Smooth muscle cell of bladder (primary cell): ENCODE measurements around the gene ZNF385D. TPM values are rescaled to one million over a fixed set of nuclear protein-coding genes. Genes with fewer than 3 reads are reported as not detected.

Experiments used
- total RNA-seq: library from RNA; depleted of rRNA; stranded (reverse); fragments of >200 nt; gene quantifications from 2 replicates; pipeline ENCODE4 v1.2.3, GENCODE V29; 2014

ZNF385D gene, protein sequence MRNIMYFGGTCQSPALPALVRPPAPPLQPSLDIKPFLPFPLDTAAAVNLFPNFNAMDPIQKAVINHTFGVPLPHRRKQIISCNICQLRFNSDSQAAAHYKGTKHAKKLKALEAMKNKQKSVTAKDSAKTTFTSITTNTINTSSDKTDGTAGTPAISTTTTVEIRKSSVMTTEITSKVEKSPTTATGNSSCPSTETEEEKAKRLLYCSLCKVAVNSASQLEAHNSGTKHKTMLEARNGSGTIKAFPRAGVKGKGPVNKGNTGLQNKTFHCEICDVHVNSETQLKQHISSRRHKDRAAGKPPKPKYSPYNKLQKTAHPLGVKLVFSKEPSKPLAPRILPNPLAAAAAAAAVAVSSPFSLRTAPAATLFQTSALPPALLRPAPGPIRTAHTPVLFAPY
- 0.09 and 0.14 TPM in 2 replicates for total RNA-seq

DNA sequence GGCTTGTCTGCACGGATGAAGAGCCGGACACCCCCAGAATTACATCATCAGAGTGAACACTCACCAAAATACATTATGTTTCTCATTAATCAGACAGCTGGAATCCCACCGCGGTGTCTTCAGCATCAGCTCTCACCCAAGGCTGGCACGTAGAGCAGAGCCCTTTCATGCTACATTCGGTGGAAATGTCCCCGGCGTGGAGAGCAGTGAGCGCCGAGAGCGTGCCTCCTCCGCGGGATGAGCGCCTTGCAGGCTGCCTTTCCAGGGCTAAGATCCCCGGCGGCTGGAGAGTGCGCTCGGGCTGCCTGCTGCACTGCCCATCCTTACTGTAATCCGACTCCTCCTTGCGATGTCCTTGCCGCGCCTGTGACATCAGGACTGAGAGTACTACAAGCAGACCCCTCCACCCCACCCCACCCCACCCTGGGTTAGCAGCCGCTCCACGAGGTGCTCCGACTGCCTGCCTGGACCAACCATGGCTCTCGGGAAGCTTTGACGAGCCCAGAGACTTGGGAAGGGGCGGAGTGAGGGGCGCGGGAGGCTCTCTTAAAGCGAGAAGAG is at the start of gene ZNF385D:
Gene ZNF385D, minus strand, starts transcription at position 380 of the 561 bp plus-strand sequence. Its CDS starts 294 bp downstream, at position 86.

